Breast epithelium (tissue), 4 donors: ENCODE measurements around the gene AGER. TPM values are rescaled to one million over a fixed set of nuclear protein-coding genes. Genes with fewer than 3 reads are reported as not detected.

ENCODE experiments used
- DNase-seq, 2 donors: peaks; one replicate each; pipeline ENCODE4 v3.0.0-alpha.2; 2019; ENCODE audit warnings: low spot score in 2 of 2
- H3K27ac ChIP-seq, 2 donors: fragments of 200-600 bp; sonication (generic) in 1 of 2; one replicate each; pipeline ENCODE4 v1.5.1; 2016 to 2019; ENCODE audit warnings: mild to moderate bottlenecking in 1 of 2
- H3K27me3 ChIP-seq, 2 donors: fragments of 200-600 bp; sonication (generic) in 1 of 2; one replicate each; pipeline versions ENCODE4 v1.5.1 to v1.6.0; 2017 to 2019; ENCODE audit warnings: control low read depth in 1 of 2, mild to moderate bottlenecking in 1 of 2
- H3K36me3 ChIP-seq: fragments of 200-600 bp; one replicate; pipeline ENCODE4 v1.5.1; 2019
- H3K4me1 ChIP-seq, 2 donors: fragments of 200-600 bp; sonication (generic); one replicate each; pipeline ENCODE4 v1.5.1; 2016 to 2019; ENCODE audit warnings: control low read depth in 1 of 2
- H3K4me3 ChIP-seq, 3 donors: fragments of 200-600 bp; sonication (generic); 1 replicate in 2 of 3; 2 replicates in 1 of 3; pipeline ENCODE4 v1.5.1; 2016 to 2019; ENCODE audit warnings: mild to moderate bottlenecking in 3 of 3, moderate library complexity in 2 of 3
- H3K9me3 ChIP-seq, 2 donors: fragments of 200-600 bp; sonication (generic) in 1 of 2; one replicate each; pipeline ENCODE4 v1.5.1; 2016 to 2019; ENCODE audit warnings: control low read depth in 1 of 2
- CTCF ChIP-seq, 3 donors: fragments of 450-650 bp; IDR thresholded peaks; one replicate each; pipeline ENCODE4 v1.5.1; 2016 to 2017; ENCODE audit warnings: antibody characterized with exemption in 3 of 3, mild to moderate bottlenecking in 3 of 3, moderate library complexity in 3 of 3
- POLR2A ChIP-seq: fragments of 450-650 bp; IDR thresholded peaks from one replicate; pipeline ENCODE4 v1.6.1; 2016; ENCODE audit warnings: antibody characterized with exemption, mild to moderate bottlenecking, moderate library complexity
- POLR2AphosphoS5 ChIP-seq, 3 donors: sonication (generic); formaldehyde crosslinking; IDR thresholded peaks; one replicate each; pipeline ENCODE4 v1.6.1; 2017; ENCODE audit warnings: antibody characterized with exemption in 3 of 3
- intact Hi-C: fragments of 100-400 bp; cut with DNase I; formaldehyde crosslinking; loops from one replicate; pipeline ENCODE4 v1.15.1; 2023; ENCODE audit warnings: low total_unique reads
- total RNA-seq, 3 donors: library from RNA; depleted of rRNA; stranded (reverse); fragments of >200 nt; gene quantifications; one replicate each; pipeline ENCODE4 v1.1.0, GENCODE V29; 2016

AGER gene
- total RNA-seq, 3 donors from 2014 or later, result 1.3 to 2.6 (median 1.8) TPM

DNA sequence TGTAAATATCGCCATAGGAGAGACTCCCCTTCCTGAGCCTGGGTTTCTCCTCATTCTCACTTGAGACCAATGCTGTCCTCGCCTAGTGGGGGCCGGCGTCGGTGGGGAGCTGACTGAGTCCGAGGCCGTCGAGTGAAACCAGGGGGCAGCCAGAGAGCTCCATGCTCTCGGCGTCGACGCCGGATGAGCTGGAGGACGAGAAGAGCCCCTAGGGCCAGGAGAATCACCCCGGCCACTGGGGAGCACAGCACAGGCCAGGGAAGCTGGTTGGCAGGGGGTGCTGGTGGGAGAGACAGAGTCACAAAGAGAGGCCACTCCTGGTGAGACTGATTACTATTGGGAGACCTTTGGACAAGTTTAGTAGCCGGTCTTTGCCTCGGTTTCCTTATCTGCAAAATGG, 14.8 kb upstream of the AGER start:
- no peak overlapping the region for H3K27ac ChIP-seq
- no peaks in the 10 kb centered on the region for H3K9me3 ChIP-seq
- H3K27me3 ChIP-seq, result no peaks in the 10 kb centered on the region
- no peaks in the 10 kb centered on the region for H3K36me3 ChIP-seq
- no peak for TF ChIP-seq POLR2A
- TF ChIP-seq CTCF (IDR thresholded peaks at IDR 0.05), result no peak
- no peak for TF ChIP-seq POLR2AphosphoS5 (IDR thresholded peaks at IDR 0.05)
- H3K4me3 ChIP-seq, result no peak overlapping the region
- peaks cover 3 to 6% of the 10 kb centered on the region in 2 donors for H3K4me1 ChIP-seq
- DNase-seq, result no peak
- intact Hi-C loops, result no loop called here

GRCh38 chr6:32198345-32198696, 14.3 kb upstream of the AGER start:
- TF ChIP-seq POLR2A (no peak), CTCF (IDR thresholded peaks at IDR 0.05) (no peak), POLR2AphosphoS5 (IDR thresholded peaks at IDR 0.05) (no peak)
- Histone ChIP-seq H3K9me3 (no peaks in the 10 kb centered on the region), H3K36me3 (no peaks in the 10 kb centered on the region), H3K27me3 (no peaks in the 10 kb centered on the region), H3K4me3 (no peak overlapping the region), H3K27ac (no peak overlapping the region), H3K4me1 (peaks cover 3 to 6% of the 10 kb centered on the region in 2 donors)
- DNase-seq, result no peak
- intact Hi-C loops, result no loop called here

GRCh38 chr6:32196682-32197616, 12.9 kb upstream of the AGER start:
- Histone ChIP-seq H3K4me3 (peak overlapping the region; percentile 73 to 92 (median 87)), H3K4me1 (peaks cover 3 to 6% of the 10 kb centered on the region in 2 donors), H3K27ac (peak overlapping the region; percentile 100), H3K36me3 (no peaks in the 10 kb centered on the region), H3K27me3 (no peaks in the 10 kb centered on the region), H3K9me3 (no peaks in the 10 kb centered on the region)
- intact Hi-C loops, result no loop called here
- TF ChIP-seq POLR2AphosphoS5 (IDR thresholded peaks at IDR 0.05), result no peak
- peak in 1 of 3 donors; percentile 6 for TF ChIP-seq CTCF (IDR thresholded peaks at IDR 0.05)
- DNase-seq, result peak in 1 of 2 donors; percentile 56

- peak; percentile 91 to 98 for DNase-seq
- intact Hi-C loops, result no loop called here
- H3K9me3 ChIP-seq, result no peaks in the 10 kb centered on the region
- H3K36me3 ChIP-seq, result no peaks in the 10 kb centered on the region
- TF ChIP-seq POLR2A, result peak; percentile 98
- peak; percentile 83 to 98 (median 97) for TF ChIP-seq POLR2AphosphoS5 (IDR thresholded peaks at IDR 0.05)
- TF ChIP-seq CTCF (IDR thresholded peaks at IDR 0.05), result no peak
- peak overlapping the region; percentile 73 to 92 (median 87) for H3K4me3 ChIP-seq
- H3K4me1 ChIP-seq, result peaks cover 3 to 6% of the 10 kb centered on the region in 2 donors
- H3K27ac ChIP-seq, result peak overlapping the region; percentile 100
- H3K27me3 ChIP-seq, result no peaks in the 10 kb centered on the region
Measured at GRCh38 chr6:32195902-32196681, 12.0 kb upstream of the AGER start.

- peaks cover 3 to 10% of the 10 kb centered on the region in 2 donors for H3K4me1 ChIP-seq
- peak in 2 of 3 donors; percentile 45 to 58 for TF ChIP-seq CTCF (IDR thresholded peaks at IDR 0.05)
- no peak for TF ChIP-seq POLR2AphosphoS5 (IDR thresholded peaks at IDR 0.05)
- intact Hi-C loops, result no loop called here
Measured at GRCh38 chr6:32195652-32195901, 11.5 kb upstream of the AGER start.

More at GRCh38 chr6:32195652-32195901, 11.5 kb upstream of the AGER start:
- peak; percentile 100 for DNase-seq
- Histone ChIP-seq H3K4me3 (peak overlapping the region; percentile 73 to 92 (median 87)), H3K27me3 (no peaks in the 10 kb centered on the region), H3K36me3 (no peaks in the 10 kb centered on the region), H3K9me3 (no peaks in the 10 kb centered on the region), H3K27ac (peak overlapping the region; percentile 100)
